ENCODE results near the gene PSD2.

The PSD2 gene

DNA sequence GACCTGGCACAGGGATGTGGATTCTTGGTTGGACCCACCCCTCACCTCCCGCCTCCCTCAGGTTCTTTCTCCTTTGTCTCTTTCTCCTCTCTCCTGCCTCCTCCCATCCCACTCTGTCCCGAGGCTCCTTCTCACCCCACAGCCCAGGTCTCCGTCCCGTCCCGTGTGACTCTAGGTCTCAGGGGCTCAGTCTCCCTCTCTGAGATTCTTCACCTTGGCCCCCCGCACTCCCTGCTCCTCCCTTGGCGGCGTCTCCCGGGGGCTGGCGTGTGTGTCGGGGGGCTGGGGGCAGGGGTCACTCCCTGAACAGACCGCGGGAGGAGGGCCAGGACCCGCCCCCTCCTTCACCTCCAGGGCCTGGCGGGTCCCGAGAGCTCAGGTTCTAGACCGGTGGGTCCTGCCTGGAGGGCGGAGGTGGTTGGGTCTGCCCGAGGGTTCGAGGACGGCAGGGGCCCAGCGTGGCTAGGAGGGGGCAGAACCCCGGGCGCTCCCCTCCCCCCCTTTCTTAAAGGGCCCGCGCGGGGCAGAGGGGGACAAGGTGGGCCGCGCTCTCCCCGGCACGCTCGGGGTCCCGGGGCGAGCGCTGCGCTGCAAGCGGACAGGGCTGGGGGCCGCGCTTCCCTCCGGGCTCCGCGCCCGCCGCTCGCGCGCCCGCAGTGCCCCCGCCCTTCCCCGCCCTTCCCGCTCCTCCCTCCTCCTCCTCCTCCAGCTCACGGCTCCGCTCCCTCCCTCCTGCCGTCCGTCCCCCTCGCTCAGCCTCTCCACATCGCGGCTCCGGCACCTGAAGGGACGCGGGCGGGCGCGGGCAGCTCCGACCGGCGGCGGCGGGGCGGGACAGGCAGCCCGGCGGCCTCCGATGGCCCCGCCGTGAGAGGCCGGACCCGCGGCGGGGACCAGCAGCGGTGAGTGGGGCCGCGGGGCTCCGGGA lies at the start of gene PSD2:
Gene PSD2, plus strand, starts transcription at position 735 of the 928 bp plus-strand sequence. CDS start 13,633 bp downstream, outside the sequence.
- DNase-seq (ENCODE audit: low spot score), result peak; percentile 4

DNA sequence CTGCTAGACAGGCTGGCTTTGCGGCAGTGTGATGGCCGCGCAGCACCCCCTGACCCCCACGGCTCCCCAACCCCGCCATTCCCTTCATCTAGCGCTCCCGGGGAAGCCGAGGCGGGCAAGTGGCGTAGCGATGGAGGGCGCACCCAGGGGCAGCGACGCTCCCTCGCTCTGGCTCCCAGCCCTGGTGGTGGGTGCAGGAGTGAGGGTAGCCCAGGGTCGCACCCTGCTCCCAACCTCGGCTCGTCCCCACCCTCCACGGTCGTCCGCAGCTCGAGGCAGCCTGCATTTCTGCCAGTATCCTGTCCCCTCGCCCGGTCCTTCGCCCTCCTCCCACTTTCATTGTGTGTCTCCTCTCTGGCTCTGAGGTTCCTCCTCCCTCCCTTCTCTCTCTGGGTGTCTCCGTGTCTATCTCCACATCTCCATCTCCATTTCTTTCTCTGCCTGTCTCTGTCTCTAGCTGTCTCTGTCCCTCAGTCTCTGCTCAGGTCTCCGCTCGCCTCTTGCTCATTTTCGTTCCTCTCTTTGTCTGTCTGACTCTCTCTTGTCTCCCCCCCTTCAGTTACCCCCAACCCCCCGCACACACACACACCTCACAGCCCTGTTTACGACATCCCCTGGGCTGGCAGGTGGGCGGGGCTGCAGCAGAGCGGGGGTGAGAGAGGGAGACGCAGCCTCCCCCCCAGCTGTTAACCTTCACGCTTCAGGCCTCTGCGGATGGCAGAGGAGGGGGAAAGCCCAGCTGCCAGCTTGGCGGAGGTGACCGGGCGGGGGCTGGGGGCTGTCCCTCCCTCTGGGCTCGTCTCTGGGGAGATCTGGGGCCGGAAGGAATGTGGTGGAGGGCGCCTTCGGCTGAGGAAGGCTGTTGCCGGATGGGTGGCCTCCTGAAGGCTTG lies 48.7 kb upstream of the PSD2 start:
- peak; percentile 62 for DNase-seq (ENCODE audit: low spot score)

DNA sequence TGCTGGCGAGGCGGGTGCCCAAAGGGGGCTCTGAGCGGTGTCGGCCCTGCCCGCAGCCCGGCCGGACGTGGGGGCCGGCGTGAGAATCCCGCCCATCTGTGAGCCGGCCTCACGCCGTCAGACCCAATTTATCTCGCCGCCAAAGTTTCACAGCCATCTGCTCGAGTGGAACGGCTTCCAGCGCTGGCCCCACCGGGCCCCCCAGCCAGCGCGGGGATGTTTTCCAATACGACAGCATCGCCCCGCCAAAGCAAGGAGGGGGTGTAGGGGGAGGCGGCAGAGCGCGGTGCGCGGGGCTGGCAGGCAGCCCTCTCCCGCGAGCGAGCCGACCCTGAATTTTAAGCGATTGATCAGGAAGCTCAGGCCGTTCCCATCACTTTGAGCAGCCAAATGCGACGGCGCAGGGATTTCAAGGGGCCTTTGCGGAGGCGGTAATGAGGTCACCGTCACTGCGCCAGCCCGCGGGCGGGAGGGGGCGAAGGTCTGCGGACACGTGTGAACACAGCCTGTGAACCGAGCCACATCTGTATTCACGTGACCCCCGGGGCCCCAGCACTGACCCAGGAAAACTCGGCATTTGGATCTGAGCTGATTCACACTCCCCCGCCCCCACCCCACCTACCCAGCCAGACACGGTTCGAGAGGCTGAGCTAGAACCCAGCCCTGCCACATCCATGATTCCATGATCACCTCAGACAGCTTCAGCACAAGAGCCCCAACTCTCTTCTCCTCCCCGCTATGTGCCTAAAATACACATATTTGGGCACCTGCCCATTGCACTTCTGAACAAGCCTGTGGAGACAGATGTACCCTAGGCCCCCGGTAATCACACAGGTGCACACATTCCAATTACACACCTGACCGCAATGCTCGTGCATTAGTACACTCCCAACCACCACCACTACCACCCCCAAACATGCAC lies 47.8 kb upstream of the PSD2 start:
- peak; percentile 37 for DNase-seq (ENCODE audit: low spot score)

DNA sequence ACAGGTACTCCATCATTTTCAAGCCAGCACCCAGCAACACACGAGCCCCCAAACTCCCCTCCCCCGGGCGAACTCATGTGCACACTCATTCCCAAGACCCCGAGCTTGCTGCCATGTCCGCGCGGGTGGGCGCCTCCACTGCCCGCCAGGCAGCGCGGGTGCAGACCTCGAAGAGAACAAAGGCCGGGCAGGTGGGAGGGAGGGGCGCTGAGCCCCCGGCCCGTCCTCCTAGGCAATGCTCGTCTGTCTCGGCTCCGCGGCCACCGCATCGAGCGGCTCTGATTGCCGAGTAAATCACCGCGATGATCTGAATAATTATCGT lies 47.1 kb upstream of the PSD2 start:
- DNase-seq (ENCODE audit: low spot score), result no peak

DNA sequence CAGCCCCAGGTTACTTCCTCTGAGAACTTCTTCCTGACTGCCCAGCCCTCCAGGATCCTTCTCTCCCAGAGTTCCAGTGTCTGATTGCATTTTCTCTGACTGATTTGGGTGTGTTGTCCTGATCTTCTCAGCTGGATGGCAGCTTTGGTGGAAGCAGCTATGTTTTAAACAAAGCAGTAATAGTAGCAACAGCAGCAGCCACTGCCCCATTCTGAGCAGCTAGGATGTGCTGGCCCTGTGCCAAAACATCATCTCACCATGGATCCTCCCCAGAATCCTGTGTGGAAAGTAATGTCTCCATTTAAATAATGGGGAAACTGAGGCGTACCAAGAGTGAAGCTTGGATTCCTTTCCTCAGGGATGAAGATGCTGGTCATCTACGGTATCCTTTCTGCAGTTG lies 46.4 kb upstream of the PSD2 start:
- DNase-seq (ENCODE audit: low spot score), result no peak

DNA sequence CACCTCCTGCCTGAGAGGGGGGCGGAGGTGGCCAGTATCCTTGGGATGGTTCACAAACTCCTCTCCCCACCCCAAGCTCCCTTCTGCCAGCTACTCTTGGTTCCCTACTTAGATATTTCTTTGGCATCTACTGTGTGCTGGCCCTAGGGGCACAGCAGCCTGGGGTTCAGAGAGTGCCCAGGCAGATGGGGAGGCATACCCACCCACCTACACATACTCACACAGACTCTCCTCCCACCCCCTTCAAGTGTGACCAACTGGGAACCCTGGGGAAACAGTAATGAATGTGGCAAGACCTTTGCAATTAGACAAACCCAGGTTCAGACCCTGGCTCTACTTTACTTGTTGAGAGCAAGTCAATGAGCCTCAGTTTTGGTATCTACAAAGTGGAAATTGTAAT lies 44.4 kb upstream of the PSD2 start:
- DNase-seq (ENCODE audit: low spot score), result no peak

DNA sequence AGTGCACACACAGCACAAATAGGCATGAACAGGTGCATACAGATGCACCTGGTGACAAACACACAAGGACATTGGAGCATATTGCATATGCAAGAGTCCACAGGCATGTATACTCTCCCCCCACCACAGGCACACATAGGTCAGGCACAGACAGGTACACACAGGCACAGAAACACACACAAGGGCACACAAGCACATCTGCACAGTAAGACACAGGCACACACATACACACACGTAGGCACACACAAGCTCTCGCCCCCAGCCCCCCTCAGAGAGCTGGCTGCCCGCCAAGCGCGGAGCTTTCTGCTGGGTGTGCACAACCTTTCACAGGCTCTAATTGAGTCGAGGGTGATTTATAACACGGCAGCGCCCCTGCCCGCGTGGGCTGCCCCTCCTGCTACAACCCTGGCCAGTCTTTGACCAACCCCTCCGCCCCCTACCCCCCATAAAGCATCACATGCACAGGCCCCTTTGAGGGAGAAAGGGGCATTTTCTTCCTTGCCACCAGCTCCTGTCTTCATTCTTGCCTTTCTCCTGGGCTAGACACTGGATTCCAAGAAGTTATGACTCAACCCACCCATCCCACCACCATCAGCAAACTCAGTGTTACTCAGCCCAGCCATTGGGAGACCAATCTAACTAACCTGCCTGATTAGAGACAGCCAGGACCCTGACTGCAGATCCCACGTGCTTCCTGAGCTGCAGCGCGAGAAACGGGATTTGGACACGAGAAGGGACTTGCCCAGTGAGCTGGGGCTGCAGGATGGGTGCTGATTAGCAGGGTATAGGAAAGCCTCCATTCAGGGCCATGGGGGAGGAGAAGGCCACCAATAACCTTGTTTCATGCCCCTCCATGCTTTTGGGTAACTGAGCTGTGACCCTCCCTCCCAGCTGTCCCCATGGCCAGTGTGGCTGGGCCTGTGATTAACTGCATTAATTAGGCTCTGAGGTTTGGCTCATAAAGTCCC lies 42.8 kb upstream of the PSD2 start:
- no peak for DNase-seq (ENCODE audit: low spot score)

DNA sequence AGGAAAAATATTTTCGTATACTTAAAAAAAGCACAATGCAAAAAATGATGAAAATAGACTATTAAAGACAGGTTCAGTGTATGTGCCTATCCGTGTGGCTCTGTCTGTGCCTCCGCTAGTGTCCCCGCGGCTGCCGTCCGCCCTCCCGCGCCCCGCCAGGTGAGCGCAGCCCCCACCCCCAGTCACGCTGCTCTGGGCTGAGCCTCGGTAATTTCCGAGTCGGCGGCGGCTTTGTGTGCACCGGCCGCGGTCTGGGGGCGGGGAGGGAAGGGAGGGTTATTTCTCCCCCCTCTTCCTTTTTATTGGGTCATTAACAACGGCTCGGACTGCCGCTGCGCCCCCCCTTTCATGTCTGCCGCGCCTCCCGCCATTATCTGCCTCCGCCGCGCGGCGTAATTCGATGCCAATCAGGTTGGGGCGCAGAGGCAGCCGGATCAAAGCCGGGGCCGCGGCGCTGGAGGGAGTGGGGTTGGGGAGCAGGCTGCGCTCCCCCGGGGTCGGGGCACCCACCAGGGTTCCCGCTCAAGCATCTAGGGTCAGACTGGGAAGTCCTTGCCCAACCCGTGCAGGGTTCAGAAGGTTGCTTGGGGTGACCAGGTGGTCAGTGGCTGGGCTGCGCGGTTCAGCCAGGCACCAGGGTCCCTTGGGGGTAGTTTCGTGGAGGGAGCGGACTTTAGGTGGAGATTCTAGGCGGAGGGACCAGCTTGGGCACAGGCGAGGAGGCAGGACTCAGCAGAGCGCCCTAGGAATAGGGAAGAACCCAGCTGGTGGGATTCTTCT lies 39.5 kb upstream of the PSD2 start:
- DNase-seq (ENCODE audit: low spot score), result no peak

DNA sequence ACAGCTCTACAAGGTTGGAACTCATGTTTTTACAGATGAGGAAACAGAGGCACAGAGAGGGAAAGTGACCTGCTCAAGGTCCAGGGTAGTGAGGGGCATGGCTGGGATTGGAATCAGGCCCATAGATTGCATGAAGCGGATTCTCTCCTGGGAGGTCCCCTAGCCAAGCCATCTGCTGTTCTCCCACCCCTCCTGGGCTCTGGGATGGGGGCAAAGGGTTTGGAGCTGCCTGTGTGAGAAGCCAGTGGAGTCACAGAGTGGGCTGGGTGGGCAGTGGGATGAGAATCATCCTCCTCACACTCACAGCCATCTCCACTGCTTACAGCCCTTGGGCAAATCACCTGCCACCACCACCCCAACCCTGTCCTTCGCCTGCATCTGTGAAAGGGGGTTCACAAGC lies 38.6 kb upstream of the PSD2 start:
- DNase-seq (ENCODE audit: low spot score), result no peak

DNA sequence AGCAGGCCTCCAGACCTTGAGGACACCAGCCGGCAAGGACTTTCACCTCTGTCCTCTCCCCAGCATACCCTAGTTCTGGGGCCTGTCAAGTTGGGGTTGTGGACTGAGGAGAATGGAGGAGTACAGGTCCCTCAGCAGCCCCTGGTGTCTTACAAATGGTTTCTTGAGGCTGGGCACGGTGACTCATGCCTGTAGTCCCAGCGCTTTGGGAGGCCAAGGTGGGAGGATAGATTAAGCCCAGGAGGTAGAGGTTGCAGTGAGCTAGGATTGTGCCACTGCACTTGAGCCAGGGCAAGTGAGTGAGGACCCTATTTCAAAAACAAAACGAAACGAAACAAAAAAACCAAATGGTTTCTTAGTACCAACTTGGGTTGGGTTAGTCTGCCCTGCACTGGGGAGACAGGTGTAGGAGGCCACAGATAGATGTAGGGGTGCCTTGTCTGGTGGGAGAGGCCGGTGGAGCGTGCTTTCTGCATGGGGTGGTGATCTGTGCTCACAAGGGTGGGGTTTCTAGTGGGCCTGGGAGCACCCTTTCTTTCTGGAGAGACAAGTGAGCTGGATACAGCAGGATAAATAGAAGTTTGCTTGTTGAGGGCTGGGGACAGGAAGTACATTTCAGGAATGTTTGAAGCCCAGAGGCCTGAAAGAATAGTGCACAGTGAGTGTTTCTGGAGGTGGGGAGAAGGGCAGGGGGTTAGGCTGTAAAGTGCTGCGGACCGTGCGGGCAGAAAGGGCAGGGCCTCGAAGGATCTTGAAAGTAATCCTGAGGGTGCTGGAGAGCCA lies 37.7 kb upstream of the PSD2 start:
- no peak for DNase-seq (ENCODE audit: low spot score)

DNA sequence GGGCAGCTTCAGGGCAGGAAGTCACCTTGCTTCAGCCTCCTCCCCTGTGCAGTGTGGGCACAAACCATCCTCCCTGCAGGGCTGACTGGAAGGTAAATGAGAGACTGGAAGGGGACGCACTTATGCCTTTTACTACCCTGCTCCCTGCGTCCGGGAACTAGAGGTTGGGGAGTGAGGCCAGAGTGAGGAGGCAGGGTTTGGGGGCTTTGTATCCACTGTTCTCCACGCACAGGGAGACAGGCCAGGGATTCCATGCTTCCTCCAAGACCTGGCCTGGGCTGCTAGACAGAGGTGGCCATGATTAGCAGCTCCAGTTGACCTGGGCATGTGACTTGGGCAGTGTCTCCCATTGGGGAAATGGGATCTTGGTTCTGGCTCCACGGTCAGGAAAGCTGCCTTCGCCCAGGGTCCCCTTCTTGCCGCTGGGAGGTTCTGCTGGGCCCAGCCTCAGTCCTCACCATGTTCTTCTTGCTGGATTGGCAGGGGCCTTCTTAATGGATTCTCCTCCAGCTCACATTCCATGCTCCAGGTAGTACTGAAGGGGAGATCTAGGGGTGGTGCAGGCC lies 37.0 kb upstream of the PSD2 start:
- DNase-seq (ENCODE audit: low spot score), result no peak

DNA sequence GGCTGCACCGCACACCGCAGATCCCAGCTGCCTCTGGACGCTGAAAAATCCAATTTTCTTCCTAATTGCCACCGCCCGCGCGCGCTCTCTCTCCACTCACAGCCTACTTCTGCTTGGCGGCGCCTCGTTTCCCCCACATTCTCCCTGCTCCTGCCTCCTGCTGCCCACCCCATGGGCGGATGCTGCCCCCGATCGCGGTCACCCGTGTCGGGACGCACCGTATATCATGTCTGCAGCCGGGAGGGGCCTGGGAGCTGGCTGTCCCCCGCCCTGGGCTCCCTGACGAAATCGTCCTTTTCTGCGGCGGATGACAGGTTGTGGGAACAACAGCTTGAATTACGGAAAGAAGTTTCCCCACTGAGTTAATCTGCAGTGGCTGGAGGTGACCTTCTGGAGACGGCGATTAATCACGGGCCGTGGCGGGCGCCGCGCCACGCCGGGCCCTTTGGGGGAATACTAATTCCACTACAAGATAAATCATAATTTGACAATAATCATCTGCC lies 36.3 kb upstream of the PSD2 start:
- DNase-seq (ENCODE audit: low spot score), result no peak

DNA sequence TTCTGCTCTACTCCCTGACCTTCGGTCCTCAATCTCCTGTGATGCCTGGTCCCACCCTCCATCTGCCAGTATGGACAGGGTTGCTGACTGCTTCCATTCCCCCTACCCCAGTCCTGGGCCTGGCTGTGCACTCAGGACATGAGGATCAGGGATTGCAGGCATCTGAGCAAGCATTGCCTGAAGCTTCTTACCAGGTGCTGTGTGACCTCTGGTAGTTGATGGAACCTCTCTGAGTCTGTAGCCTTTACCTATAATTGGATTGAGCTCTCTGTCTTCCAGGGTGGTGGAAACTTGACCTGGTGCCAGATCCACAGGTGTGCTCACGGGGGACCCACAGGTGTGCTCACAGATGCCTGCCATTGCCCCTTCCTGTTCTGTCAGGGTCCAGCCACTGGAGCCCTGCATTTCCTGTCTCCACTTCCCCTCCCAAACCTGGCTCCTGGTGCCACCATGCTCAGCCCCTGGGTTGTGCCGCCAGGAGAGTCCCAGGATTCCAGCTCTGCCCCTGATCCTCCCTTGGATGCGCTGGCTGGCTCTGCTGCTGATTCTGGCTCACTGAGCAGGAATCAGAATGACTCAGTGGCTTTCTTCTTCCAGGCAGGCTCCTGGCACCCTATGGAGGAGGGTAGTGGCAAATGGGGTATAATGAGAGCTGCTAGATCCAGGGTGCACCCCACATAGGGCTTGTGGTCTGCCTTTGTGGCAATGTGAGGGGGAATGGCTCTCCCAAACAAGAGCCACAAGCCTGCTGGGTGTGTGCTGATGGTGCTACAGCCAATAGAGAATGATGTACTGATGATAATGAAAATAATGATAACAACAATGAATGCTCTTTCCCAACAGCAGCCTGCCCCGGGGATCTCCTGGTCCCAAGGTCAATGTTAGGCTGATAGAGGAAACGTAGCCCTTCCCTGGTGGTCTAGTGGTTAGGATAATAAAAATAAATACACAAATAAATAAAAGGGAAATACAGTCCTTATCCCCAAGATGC lies 35.2 kb upstream of the PSD2 start:
- DNase-seq (ENCODE audit: low spot score), result no peak

DNA sequence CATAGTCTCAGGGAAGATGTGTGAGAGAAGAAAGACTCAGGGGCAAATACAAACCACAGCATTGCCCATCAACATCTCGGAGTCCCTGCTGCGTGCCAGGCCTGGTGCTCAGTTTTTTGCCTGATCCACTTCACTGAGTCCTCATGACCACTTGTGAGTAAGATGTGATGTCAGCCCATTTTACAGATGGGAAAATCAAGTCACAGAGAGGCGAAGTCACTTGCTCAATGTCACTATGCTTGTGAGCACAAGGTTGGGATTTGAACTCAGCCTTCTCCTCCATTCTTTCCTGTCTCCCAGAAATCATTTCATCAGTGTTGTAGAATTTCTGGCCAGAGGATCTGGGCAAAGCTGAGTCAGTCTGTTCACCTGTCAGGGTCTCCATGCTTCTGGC lies 34.6 kb upstream of the PSD2 start:
- no peak for DNase-seq (ENCODE audit: low spot score)

DNA sequence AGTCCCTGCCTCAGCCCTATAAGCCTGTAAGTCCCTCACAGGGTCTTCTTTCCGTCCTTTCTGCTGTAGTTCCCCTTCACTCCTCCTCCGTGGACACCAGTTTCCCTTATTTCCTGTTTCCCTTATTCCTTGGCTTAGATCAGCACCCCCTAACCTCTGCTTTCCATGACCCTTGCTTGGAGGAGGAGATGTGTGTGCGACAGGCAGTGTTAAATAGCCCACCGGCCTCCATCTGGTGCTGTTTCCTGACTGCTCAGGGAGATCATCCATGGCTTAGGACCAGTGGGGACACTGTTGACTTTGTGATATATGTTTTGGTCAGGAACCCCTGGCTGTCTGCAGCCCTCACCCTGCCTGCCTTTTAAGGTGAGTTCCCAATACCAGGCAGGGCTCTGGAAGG lies 34.1 kb upstream of the PSD2 start:
- no peak for DNase-seq (ENCODE audit: low spot score)

DNA sequence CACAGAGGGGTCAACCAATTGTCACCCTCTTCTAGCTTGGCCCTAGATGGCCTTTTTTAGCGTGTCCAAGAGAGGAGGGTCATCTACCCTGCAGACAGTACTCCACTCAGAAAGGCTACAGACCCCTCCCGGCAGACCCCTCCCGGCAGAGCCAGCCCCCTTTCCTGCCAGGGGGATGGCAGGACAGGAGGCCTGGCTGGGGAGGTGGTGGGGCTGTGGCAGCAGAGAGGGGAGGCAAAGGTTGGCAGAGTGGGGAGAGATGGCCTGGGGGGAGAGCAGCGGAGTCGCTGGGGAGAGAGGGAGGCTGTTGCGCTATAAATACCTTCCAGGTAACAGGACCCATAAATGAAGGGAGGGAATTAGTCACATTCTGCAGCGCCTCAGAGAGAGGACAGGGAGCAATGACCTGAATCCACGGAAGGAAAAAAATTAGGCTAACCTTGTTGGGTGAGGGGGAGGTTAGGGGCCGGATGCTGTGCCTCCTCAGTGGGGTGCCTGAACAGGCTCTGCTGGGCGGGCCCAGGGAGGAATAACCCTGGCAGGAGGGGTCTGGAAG lies 32.9 kb upstream of the PSD2 start:
- DNase-seq (ENCODE audit: low spot score), result no peak

DNA sequence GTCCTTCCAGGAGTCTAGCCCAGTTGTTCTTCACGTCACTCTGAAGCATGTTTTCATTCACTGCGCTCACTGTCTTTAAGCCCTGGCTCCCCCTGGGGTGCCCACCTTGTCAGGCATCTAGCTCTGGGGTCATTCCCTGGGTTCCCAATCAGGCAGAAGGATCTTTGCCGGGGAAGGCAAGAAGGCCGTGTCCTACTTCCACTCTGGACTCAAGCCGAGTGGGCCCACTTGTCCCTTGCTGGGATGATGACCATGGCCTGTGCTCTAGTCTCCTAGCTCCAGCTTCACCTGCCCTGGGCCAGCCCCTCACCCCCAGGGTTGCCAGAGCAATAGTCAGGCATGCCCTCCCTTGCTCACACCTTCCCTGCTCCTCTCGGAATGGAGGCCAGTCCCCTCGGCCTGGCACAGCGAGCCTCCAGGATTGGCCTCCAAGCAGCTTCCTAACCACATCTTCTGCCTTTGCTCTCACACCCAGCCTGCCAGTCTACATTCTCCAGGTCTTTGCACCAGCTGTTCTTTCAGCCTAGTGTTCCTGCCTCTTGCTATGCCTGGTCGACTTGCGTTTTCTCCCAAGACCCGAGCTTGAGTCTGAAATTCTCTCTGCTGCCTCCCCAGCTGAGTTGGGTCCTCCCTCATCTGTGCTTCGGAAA lies 32.2 kb upstream of the PSD2 start:
- DNase-seq (ENCODE audit: low spot score), result no peak

Measured in CD4-positive, alpha-beta T cell treated with Interleukin-2 at 100 ng/mL for 4 hours (primary cell).